LNCaP clone FGC (cell line): ENCODE results near the gene POGZ.
A peak's percentile ranks its signal among the peaks of the same experiment; 100 is the strongest.

ENCODE experiments used
- DNase-seq: peaks from one replicate; pipeline ENCODE4 v3.0.0-alpha.2; 2011; ENCODE audit warnings: low read depth
- H3K4me3 ChIP-seq: 2 replicates; pipeline ENCODE4 v1.5.1; 2011; ENCODE audit warnings: mild to moderate bottlenecking, low read depth, low read length, control low read depth
- CTCF ChIP-seq: IDR thresholded peaks from 2 replicates; pipeline ENCODE4 v1.5.1; 2012; ENCODE audit warnings: mild to moderate bottlenecking; ENCODE audit not compliant: control insufficient read depth, insufficient read depth; ENCODE audit errors: extremely low read depth

POGZ gene

GRCh38 chr1:151458802-151459330 is 428 bp downstream of the POGZ start:
- no peak for DNase-seq
- peak overlapping the region; percentile 56 for H3K4me3 ChIP-seq
- no peak for TF ChIP-seq CTCF

- H3K4me3 ChIP-seq: peak overlapping the region; percentile 79
- TF ChIP-seq CTCF: no peak
- peak; percentile 59 for DNase-seq
Observed at GRCh38 chr1:151457911-151458801, 1.1 kb downstream of the POGZ start.

- no peak overlapping the region for H3K4me3 ChIP-seq
- TF ChIP-seq CTCF: no peak
- no peak for DNase-seq
Observed at GRCh38 chr1:151455966-151456365, 3.3 kb downstream of the POGZ start.

- no peak overlapping the region for H3K4me3 ChIP-seq
- no peak for DNase-seq
- TF ChIP-seq CTCF: no peak
Observed at GRCh38 chr1:151455231-151455630, 4.1 kb downstream of the POGZ start.

- no peak for DNase-seq
- no peak for TF ChIP-seq CTCF
- no peak overlapping the region for H3K4me3 ChIP-seq
Observed at GRCh38 chr1:151447696-151448095, 11.6 kb downstream of the POGZ start.

- no peak for DNase-seq
- no peak for TF ChIP-seq CTCF
- H3K4me3 ChIP-seq: no peak overlapping the region
Observed at GRCh38 chr1:151444783-151445177, 14.5 kb downstream of the POGZ start.
